HG03280 (cell line): ENCODE measurements around the gene OSCP1.
"Not testable (repeated sequence)": the region's sequence is repeated elsewhere in the genome, so short reads cannot be mapped to it uniquely, and the experiment has no call there.

ENCODE experiments used
- ATAC-seq: cut with Tn5 transposase; IDR thresholded peaks from one replicate; pipeline ENCODE4 v1.9.1; 2021; ENCODE audit warnings: mild to moderate bottlenecking, moderate library complexity; ENCODE audit not compliant: unreplicated experiment

The OSCP1 gene

GRCh38 chr1:36450270-36450918 lies at the start of gene OSCP1:
Gene OSCP1, minus strand, starts transcription at chr1:36450451. Its CDS starts 82 bp downstream, at chr1:36450369.
- ATAC-seq: peak; percentile 96

GRCh38 chr1:36497207-36497606 lies 47.0 kb upstream of the OSCP1 start:
- no peak for ATAC-seq

GRCh38 chr1:36494971-36495370 lies 44.7 kb upstream of the OSCP1 start:
- no peak for ATAC-seq

GRCh38 chr1:36493524-36493923 lies 43.3 kb upstream of the OSCP1 start:
- ATAC-seq: no peak

GRCh38 chr1:36492491-36492890 lies 42.2 kb upstream of the OSCP1 start:
- no peak for ATAC-seq

- not testable (repeated sequence) for ATAC-seq
Measured at GRCh38 chr1:36489258-36490051, 39.2 kb upstream of the OSCP1 start.

- ATAC-seq: no peak
Measured at GRCh38 chr1:36487906-36488305, 37.7 kb upstream of the OSCP1 start.

GRCh38 chr1:36487336-36487725 lies 37.1 kb upstream of the OSCP1 start:
- not testable (repeated sequence) for ATAC-seq

- no peak for ATAC-seq
Measured at GRCh38 chr1:36486439-36487335, 36.4 kb upstream of the OSCP1 start.

- no peak for ATAC-seq
Measured at GRCh38 chr1:36486093-36486438, 35.8 kb upstream of the OSCP1 start.

- ATAC-seq: no peak
Measured at GRCh38 chr1:36484099-36484498, 33.8 kb upstream of the OSCP1 start.

GRCh38 chr1:36482724-36483388 lies 32.6 kb upstream of the OSCP1 start, which contains the start of gene CSF3R:
Gene CSF3R, minus strand, starts transcription at chr1:36482913. Its CDS starts 3,417 bp downstream, at chr1:36479496.
- ATAC-seq: no peak

GRCh38 chr1:36481771-36482723 lies 31.8 kb upstream of the OSCP1 start:
- ATAC-seq: no peak

GRCh38 chr1:36481091-36481490 lies 30.8 kb upstream of the OSCP1 start:
- no peak for ATAC-seq

GRCh38 chr1:36480161-36480560 lies 29.9 kb upstream of the OSCP1 start:
- ATAC-seq: no peak

GRCh38 chr1:36479505-36480051 lies 29.3 kb upstream of the OSCP1 start:
- no peak for ATAC-seq

GRCh38 chr1:36477615-36478014 lies 27.4 kb upstream of the OSCP1 start:
- ATAC-seq: not testable (repeated sequence)

GRCh38 chr1:36476945-36477344 lies 26.7 kb upstream of the OSCP1 start:
- ATAC-seq: no peak

GRCh38 chr1:36475910-36476604 lies 25.8 kb upstream of the OSCP1 start:
- no peak for ATAC-seq
